ENCODE data around the gene HP. TPM values are rescaled to one million over a fixed set of nuclear protein-coding genes. Genes with fewer than 3 reads are reported as not detected.

HP gene
- total RNA-seq, 1 donor from 2014 or later = not detected

DNA sequence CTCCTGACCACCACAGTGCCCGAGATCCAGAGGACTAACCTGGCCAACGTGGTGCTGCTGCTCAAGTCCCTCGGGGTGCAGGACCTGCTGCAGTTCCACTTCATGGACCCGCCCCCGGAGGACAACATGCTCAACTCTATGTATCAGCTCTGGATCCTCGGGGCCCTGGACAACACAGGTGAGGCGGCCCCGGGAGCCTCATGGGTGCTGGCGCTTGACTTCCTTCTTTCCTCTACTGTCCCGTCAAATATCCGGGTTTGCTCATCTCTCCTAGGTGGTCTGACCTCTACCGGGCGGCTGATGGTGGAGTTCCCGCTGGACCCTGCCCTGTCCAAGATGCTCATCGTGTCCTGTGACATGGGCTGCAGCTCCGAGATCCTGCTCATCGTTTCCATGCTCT is 53.1 kb downstream of the HP start:
- no peak overlapping the region for H3K4me3 Mint-ChIP-seq
- TF ChIP-seq, protein P1, sequence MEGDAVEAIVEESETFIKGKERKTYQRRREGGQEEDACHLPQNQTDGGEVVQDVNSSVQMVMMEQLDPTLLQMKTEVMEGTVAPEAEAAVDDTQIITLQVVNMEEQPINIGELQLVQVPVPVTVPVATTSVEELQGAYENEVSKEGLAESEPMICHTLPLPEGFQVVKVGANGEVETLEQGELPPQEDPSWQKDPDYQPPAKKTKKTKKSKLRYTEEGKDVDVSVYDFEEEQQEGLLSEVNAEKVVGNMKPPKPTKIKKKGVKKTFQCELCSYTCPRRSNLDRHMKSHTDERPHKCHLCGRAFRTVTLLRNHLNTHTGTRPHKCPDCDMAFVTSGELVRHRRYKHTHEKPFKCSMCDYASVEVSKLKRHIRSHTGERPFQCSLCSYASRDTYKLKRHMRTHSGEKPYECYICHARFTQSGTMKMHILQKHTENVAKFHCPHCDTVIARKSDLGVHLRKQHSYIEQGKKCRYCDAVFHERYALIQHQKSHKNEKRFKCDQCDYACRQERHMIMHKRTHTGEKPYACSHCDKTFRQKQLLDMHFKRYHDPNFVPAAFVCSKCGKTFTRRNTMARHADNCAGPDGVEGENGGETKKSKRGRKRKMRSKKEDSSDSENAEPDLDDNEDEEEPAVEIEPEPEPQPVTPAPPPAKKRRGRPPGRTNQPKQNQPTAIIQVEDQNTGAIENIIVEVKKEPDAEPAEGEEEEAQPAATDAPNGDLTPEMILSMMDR (IDR thresholded peaks at IDR 0.05) = no peak
- CTCF ChIA-PET = no interaction called here
- ATAC-seq (ENCODE audit: low read depth) (no peak), DNase-seq (no peak)
- H3K9me3 Mint-ChIP-seq = no peaks in the 10 kb centered on the region
- POLR2A ChIA-PET = no interaction called here
- H3K27me3 Mint-ChIP-seq = no peaks in the 10 kb centered on the region
- intact Hi-C loops (cut with micrococcal nuclease) = no loop called here
- H3K4me1 Mint-ChIP-seq = peaks cover 2% of the 10 kb centered on the region
- H3K27ac Mint-ChIP-seq = no peak overlapping the region
- H3K36me3 Mint-ChIP-seq (ENCODE audit: low read depth) = peaks cover 99% of the 10 kb centered on the region

DNA sequence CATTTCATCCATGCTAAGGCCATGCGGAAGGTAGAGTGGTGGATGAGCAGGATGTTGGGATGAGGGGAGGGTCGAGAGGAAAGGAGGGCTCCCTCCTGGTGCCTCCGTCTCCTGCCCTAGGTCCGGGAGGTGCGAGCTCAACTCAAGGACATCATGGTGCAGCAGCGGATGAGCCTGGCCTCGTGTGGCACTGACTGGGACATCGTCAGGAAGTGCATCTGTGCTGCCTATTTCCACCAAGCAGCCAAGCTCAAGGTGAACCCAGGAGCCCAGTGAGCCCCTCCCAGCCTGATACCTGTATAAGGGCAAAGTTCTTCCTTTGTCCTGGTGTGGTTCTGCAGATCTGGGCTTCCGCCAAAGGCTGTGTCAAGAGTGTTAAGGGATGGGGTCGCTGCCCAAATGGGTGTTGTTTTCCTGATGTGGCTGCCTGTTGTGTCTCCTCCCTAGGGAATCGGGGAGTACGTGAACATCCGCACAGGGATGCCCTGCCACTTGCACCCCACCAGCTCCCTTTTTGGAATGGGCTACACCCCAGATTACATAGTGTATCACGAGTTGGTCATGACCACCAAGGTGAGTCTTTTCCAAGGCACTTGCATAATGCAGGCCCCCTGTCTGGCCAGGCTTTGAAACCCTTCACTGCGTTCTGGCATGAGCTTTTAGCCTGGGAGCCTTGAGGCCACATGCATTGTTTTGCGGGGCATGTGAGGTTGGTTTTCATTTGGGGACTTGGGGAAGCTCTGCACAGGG is 54.2 kb downstream of the HP start:
- intact Hi-C loops (cut with micrococcal nuclease) = no loop called here
- Mint-ChIP-seq H3K36me3 (ENCODE audit: low read depth) (peaks cover 99% of the 10 kb centered on the region), H3K4me3 (no peak overlapping the region), H3K9me3 (no peaks in the 10 kb centered on the region), H3K27me3 (no peaks in the 10 kb centered on the region), H3K4me1 (no peaks in the 10 kb centered on the region), H3K27ac (no peak overlapping the region)
- ChIA-PET CTCF (no interaction called here), POLR2A (no interaction called here)
- DNase-seq (no peak), ATAC-seq (ENCODE audit: low read depth) (no peak)
- TF ChIP-seq, protein P1 (IDR thresholded peaks at IDR 0.05) = no peak

DNA sequence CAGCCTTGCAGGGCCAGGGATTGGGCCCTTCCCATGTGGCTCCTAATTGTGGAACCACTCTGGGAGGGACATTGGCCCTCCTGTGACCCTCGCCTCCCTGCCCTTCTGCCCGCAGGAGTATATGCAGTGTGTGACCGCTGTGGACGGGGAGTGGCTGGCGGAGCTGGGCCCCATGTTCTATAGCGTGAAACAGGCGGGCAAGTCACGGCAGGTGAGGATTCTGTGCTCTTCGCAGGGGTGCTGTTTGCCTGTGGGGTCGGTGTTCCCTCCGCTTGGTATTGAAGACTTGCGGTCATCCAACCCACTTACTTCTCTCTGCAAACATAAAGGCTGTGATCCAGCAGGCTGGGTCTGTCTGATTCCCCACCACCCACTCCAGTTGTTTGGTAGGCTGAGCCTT is 55.0 kb downstream of the HP start:
- intact Hi-C loops (cut with micrococcal nuclease) = no loop called here
- H3K9me3 Mint-ChIP-seq = no peaks in the 10 kb centered on the region
- POLR2A ChIA-PET = no interaction called here
- no peaks in the 10 kb centered on the region for H3K27me3 Mint-ChIP-seq
- TF ChIP-seq, protein P1 (IDR thresholded peaks at IDR 0.05) = no peak
- no peak overlapping the region for H3K4me3 Mint-ChIP-seq
- peaks cover 96% of the 10 kb centered on the region for H3K36me3 Mint-ChIP-seq (ENCODE audit: low read depth)
- H3K4me1 Mint-ChIP-seq = no peaks in the 10 kb centered on the region
- no peak for ATAC-seq (ENCODE audit: low read depth)
- no peak overlapping the region for H3K27ac Mint-ChIP-seq
- no peak for DNase-seq
- CTCF ChIA-PET = no interaction called here

DNA sequence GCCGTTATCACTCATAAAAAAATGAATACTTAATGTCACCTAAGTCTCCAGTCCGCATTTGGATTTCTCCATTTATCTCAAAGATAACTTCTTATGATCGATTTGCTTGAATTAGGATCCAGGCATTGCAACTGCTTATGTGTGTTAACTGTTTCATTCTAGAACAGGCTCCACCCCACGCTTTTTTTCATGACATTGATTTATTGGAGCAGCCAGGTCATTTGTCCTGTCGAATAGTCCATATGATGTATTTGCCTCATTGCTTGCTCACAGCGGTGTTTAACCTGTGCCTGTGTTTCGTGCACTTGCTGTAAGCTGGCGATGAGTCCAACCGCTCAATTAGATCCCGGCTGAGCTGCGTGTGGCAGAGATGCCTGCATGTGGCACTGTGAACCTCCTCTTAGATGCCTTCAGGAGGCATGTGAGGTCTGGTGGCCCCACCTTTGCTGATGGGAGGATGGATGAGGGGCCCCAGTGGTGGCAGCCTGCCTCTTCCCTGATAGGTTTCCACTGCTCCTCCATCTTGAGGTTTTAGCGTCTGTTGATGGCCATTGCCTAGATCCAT is 55.7 kb downstream of the HP start:
- Mint-ChIP-seq H3K9me3 (peaks cover 5% of the 10 kb centered on the region), H3K27ac (no peak overlapping the region), H3K4me1 (no peaks in the 10 kb centered on the region), H3K36me3 (ENCODE audit: low read depth) (peaks cover 90% of the 10 kb centered on the region), H3K27me3 (no peaks in the 10 kb centered on the region), H3K4me3 (no peak overlapping the region)
- intact Hi-C loops (cut with micrococcal nuclease) = no loop called here
- ATAC-seq (ENCODE audit: low read depth) = no peak
- no peak for DNase-seq
- TF ChIP-seq, protein P1 (IDR thresholded peaks at IDR 0.05) = no peak
- POLR2A ChIA-PET = interaction anchor here (0.6 kb wide), 1 partner anchor 127 kb away, joined by 7 read pairs; no protein-coding TSS in a partner anchor
- CTCF ChIA-PET = no interaction called here

Other genes with a start within 250 kb of the HP start
- 112 and 120 TPM in 2 replicates for gene AP1G1, start 245.7 kb upstream of the HP start, total RNA-seq
- 24.9 and 28.3 TPM in 2 replicates for gene ATXN1L, start 208.5 kb upstream of the HP start, total RNA-seq
- 10.6 and 13.6 TPM in 2 replicates for gene ZNF821, start 170.3 kb upstream of the HP start, total RNA-seq
- 199 and 206 TPM in 2 replicates for gene IST1, start 159.0 kb upstream of the HP start, total RNA-seq
- not detected in 2 replicates for gene PKD1L3, start 54.1 kb upstream of the HP start, total RNA-seq
- 12.0 and 13.0 TPM in 2 replicates for gene DHODH, start 45.8 kb upstream of the HP start, total RNA-seq
- not detected in 2 replicates for gene HPR, start 8.7 kb downstream of the HP start, total RNA-seq
- 13.1 and 13.8 TPM in 2 replicates for gene TXNL4B, start 39.1 kb downstream of the HP start, total RNA-seq
- gene DHX38, start 39.3 kb downstream of the HP start, total RNA-seq = 107 and 118 TPM in 2 replicates
- gene PMFBP1, start 117.7 kb downstream of the HP start, total RNA-seq = 5.7 and 5.9 TPM in 2 replicates

Measured in activated B cell treated with CpG ODN at 0.5 μM for 24 hours (primary cell).